GM19468 (cell line): Measurements from ENCODE around the gene APH1B.
"Not testable (repeated sequence)": the region's sequence is repeated elsewhere in the genome, so short reads cannot be mapped to it uniquely, and the experiment has no call there.

Experiments used
- ATAC-seq: cut with Tn5 transposase; IDR thresholded peaks from one replicate; pipeline ENCODE4 v1.9.1; 2021; ENCODE audit warnings: mild to moderate bottlenecking, moderate library complexity, moderate number of reproducible peaks; ENCODE audit not compliant: unreplicated experiment; ENCODE audit errors: extremely low read depth

Gene APH1B

GRCh38 chr15:63277038-63277892 is at the start of gene APH1B:
Gene APH1B, plus strand, starts transcription at chr15:63277605. Its CDS starts 19 bp downstream, at chr15:63277624.
- ATAC-seq: peak; percentile 35

DNA sequence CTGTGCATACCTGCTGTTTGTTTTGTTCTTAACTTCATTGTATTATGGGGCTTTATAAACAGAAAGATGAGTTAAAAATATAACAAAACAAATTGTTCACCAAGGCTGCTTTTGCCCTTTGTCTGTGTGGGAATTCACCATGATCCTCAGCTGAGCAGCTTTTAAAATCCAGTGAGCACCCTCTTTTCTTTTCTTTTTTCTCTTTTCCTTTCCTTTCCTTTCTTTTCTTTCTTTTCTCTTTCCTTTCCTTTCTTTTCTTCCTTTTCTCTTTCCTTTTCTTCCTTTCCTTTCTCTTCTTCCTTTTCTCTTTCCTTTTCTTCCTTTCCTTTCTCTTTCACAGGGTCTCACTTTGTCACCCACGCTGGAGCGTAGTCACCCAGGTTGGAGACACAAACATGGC is 49.7 kb upstream of the APH1B start:
- no peak for ATAC-seq

DNA sequence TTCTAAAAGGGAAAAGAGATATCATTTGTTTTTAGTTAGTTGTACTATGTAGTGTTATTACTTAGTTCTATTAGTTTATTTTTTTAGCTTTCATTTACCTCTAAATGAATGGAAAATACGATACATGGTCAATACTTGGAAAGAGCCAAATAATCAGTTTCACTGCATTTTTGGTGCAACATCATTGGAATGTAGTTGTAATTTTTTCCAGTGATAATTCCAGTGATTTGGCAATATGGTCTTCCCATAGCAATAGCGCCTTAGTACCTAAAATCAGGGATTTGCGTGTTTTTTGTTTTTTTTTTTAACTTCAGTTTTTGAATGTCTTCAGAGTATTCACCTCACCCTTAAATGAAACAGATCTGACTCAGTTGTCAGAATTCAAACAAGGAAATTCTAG is 46.2 kb upstream of the APH1B start:
- ATAC-seq: no peak

DNA sequence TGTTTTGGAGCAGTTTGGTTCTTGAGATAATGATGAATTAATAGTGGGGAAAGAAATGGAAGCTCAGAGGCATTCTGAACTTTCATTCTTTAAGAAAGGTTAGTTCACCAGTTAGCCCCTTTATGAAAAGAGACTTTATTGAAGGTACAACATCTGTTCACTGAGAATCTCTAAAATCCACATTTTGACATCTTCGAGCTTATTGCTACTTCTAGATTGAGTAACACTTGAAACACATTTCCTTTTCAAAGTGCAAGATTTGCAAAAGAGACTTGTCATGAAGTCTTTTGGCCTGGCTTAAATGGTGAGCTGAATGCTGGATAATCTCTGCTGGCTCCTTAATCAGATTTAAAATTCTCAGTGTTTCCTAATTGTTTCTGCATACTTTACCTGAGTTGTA is 45.7 kb upstream of the APH1B start:
- ATAC-seq: no peak

DNA sequence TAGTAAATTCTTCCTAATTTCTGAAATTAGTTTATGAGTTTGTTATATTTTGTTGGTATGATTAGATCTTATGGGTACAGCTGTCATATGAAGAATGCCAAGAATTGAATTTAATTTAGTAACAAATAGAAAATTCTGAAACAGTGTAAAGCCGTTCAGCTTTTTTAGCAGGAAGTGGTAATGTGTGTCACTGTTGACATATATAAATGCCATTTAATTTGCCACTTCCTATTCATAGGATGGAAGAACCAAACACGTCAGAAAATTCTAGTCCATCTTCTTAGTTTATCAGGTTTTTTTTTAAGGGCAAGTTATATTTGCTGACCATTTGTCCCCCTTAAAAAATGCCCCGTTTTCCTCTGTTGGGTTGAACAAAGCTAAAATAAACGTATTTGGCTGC is 45.0 kb upstream of the APH1B start:
- ATAC-seq: no peak

DNA sequence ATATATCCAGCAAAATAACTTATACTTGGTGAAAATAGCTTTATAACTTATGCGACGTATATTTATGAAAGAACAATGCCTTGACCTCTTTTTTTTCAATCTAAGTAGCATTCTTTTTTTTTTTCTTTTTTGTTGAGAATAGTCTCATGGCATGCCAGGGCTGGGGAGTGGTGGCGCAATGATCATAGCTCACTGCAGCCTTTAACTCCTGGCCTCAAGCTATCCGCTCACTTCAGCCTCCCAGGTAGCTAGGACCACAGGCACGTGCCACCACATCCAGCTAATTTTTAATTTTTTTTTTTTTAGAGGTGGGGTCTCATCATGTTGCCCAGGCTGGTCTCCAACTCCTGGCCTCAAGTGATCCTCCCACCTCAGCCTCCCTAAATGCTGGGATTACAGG is 44.5 kb upstream of the APH1B start:
- ATAC-seq: no peak

DNA sequence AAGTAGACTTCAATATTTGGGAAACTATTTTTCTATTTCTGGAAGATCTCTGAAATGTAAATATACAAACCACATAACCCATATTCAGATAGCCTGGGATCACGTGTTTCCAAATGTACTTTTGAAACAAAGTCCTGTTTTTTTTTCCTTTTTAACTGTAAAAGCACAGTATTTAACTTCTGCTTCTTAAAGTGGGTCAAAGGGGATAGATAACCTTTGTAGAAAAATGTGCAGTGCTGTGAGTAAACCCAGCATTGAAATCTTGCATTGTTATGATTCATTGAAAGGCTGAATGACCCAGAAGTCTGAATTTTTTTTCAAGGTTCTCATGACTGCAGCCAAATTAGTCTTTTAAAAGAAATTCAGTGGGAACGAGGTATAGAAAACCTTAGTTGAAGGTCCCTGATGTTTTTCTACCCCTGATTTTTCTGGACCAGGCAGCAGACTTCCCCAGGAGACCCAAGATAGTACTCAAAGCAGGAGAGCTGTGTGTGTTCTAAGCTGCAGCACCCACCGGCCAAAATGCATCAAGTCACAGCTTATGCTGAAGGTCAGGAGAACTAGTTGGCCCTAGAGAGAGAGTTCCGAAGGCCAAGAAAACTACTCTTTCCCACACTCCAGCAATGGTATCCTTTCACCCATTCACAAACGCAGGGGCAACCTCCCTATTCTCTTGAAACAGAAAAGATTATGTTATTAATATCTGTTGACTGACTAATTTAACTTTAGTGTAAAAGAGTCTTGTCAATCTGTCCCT is 43.6 kb upstream of the APH1B start:
- ATAC-seq: no peak

GRCh38 chr15:63234451-63234870 is 42.9 kb upstream of the APH1B start:
- ATAC-seq: no peak

DNA sequence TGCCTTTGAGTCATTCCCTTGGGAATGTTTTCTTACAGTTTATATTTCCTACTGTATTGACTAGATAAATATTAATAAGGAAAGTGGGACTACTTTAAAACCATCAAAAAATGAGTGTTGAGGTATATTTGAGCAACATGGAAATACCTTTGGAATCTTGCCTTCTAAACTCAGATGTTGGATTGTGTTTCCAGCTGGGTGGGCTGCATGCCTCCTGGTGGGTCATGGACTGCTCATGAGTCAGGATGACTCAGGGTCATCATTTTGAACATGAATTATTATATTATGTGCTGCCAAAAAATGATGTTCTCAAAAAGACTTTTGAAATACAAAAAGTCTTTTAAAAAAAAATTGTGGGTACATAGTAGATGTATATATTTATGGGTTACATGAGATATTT is 41.1 kb upstream of the APH1B start:
- ATAC-seq: no peak

DNA sequence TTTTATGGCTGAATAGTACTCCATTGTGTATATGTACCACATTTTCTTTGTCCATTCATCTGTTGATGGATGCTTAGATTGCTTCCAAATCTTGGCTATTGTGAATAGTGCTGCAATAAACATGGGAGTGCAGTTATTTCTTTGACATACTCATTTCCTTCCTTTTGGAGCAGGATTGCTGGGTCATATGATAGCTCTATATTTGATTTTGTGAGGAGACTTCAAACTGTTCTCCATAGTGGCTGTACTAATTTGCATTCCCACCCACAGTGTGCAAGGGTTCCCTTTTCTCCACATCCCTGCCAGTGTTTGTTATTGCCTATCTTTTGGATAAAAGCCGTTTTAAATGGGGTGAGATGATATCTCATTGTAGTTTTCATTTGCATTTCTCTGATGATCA is 40.3 kb upstream of the APH1B start:
- ATAC-seq: not testable (repeated sequence)

GRCh38 chr15:63238171-63238570 is 39.2 kb upstream of the APH1B start:
- ATAC-seq: no peak

- ATAC-seq: no peak
These were observed 38.6 kb upstream of the APH1B start for GRCh38 chr15:63238796-63239195.

DNA sequence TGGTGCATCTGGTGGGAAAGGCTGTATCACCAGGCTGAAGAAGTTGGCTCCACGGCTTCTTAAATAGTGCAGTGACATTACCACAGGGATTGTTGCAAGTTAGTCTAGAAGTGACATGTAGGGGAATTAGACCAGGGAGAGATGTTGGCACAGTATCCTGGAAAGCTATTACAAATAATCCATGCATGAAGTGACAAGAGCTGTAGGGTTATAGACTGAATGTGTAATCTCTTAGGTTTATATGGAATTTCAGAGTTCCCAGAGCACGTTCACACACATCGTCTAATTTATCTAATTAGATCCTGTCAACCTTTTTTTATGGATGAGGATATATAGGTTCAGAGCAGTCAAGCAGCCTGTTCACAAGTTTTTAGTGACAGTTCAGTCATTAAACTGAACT is 37.3 kb upstream of the APH1B start:
- ATAC-seq: no peak

DNA sequence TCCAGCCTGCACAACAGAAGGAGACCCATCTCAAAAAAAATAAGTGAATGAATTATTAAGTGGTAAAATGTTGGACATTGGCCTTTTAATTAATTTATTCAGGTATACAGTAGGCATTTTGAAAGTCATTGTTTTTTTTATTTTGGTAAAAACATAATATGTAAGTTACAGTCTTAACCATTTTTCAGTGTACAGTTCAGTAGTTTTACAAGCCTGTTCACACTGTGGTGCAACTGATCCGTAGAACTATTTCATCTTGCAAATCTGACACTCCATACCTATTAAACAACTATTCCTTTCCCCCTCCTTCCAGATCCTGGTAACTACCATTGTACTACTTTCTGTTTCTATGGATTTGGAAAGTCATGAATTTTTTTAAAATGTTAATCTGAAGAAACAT is 36.1 kb upstream of the APH1B start:
- ATAC-seq: no peak

DNA sequence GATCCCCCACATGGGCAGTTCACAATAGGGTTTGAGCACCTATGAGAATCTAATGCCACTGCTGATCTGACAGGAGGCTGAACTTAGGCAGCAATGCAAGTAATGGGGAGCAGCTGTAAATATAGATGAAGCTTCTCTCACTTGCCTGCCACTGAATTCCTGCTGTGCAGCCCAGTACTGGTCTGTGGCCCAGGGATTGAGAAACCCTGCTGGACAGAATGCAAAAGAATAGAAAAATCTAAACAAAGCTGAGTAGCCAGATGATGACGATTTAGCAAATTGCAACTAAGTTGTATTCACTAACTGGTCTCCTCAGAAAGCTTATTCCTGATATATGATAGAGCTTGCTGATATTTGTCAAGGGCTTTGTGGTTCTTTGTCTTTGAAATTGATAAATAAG is 34.3 kb upstream of the APH1B start:
- ATAC-seq: no peak

GRCh38 chr15:63243776-63244175 is 33.6 kb upstream of the APH1B start:
- no peak for ATAC-seq

GRCh38 chr15:63244399-63244798 is 33.0 kb upstream of the APH1B start:
- no peak for ATAC-seq

DNA sequence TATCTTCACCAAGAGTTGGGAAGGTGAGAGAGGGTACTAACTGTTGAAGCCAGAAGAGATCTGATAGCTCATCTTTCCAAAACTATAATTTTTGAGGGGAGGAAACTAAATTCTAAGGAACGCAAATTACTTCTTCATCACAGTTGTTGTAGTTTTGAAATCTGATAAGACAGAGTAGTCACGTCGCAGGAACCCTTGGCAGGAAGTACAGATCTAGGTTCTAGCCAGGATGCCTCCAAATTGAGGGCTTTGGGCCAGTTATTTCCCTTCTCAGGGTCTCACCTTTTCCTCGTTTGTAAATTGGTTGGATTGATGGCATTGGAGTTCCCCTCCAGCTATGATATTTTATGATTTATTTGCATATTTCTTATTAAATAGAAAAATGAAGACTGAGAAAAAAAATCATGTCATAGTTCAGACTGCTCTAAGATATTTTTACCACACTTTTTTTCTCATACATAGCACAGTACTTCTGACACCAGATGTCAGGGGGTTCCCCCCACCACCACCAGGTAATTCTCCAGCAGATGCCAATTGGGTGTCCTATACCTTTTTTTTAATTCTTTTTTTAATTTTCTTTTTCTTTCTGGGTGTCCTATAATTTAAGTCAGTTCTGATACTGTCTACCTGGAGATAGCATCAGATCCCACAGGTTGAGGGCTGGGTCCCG is 32.3 kb upstream of the APH1B start:
- no peak for ATAC-seq

DNA sequence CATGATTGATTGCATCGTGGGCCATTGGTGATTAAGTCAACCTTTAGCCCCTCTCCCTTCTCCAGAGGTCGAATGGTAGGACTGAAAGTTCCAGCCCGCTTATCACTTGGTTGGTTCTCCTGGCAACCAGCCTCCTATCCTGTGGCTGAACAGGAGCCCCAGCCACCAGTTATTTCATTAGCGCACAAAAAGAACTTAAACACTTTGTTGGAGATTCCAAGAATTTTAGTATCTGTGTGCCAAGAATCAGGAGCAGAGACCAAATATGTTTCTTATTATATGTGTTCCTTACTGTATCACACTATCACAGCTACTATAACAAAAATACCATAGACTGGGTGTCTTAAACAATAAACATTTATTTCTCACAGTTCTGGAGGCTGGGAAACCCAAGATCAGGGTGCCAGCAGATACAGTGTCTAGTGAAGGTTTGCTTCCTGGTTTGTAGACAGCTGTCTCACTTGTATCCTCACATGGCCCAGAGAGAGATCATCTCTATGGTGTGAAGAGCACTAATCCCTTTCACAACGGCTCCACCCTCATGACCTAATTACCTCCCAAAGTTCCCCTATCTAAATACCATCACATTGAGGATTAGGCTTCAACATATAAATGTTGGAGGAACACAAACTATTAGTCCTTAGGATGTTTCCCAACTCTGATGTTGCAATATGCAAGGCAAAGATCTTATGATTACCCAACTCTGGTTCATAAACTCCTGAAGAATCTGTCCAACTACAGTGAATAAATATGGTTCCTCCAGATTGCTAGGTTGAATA is 30.5 kb upstream of the APH1B start:
- no peak for ATAC-seq

DNA sequence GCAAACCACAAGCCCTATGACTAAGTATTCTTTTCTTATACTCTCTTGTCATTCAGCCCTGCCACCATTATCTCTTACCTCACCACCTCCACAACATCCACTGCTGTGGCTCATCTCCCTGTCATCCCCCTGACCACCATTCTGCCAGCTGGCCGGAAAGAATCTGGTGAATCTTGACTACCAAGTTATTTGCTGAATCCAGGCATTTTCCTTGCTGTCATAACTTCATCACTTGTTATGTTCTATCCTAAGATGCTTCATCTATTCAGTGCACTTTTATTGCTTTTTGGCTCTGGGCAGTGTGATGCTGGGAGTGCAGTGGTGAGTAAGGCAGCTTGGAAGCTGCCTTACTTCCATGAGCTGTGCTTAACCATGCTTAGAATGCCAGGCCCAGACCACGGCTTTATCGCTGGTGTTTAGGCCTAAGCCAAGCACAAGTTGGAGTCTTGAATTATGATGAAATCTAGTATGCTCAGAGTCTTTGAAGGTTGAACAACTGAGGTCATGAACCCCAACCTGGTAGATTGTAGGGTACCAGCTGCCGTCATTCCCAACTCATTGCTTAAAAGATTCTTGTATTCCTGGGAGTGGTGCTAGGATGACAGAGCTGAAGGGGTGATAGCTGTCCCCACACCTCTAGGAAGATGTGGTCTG is 27.0 kb upstream of the APH1B start:
- ATAC-seq: no peak
